K562 (cell line): ENCODE data around the gene HYI. TPM values are rescaled to one million over a fixed set of nuclear protein-coding genes. Genes with fewer than 3 reads are reported as not detected.

Experiments
- ATAC-seq: fragments of 200-7000 bp; cut with Tn5 transposase; 3 replicates; pipeline ENCODE4 v1.9.1; 2020; ENCODE audit warnings: moderate library complexity
- Bru-seq: library from RNA; stranded (reverse); fragments of 400-500 nt; gene quantifications from one replicate; lab custom pipeline; 2021; lab: Mats Ljungman, UMichigan
- BruChase-seq, 2 experiments: library from RNA; stranded (reverse); fragments of 400-500 nt; gene quantifications; one replicate each; lab custom pipeline; 2021; lab: Mats Ljungman, UMichigan
- BruUV-seq: library from RNA; stranded (reverse); fragments of 400-500 nt; replicated peaks from 2 replicates; lab custom pipeline; 2021; lab: Mats Ljungman, UMichigan
- CTCF ChIA-PET: fragments of 300-600 bp; formaldehyde crosslinking; extraction: SDS; loops from one replicate; lab custom pipeline; 2021; ENCODE audit warnings: low intra/inter-chr PET ratio; lab: Yijun Ruan, JAX
- POLR2A ChIA-PET: fragments of 300-600, 350-650 bp; sonication (Branson Sonifier 250); formaldehyde crosslinking; extraction: SDS; loops from one replicate; lab custom pipeline; 2021; ENCODE audit warnings: antibody characterized with exemption, inconsistent platforms; lab: Yijun Ruan, JAX
- DNase-seq, 4 experiments: peaks; one replicate each; pipeline versions ENCODE4 v3.0.0 to v3.0.0-alpha.2; 2011 to 2018; ENCODE audit warnings: low spot score in 3 of 4, mixed read lengths in 3 of 4; ENCODE audit errors: extremely low read depth in 1 of 4
- FAIRE-seq: peaks from 2 replicates; lab custom pipeline; 2011; peaks lifted over from hg19 to GRCh38; lab: Jason Lieb, UNC
- H2AFZ ChIP-seq: 2 replicates; pipeline ENCODE4 v1.6.0; 2011; ENCODE audit warnings: low read depth, low read length, control low read depth, inconsistent platforms
- H3K27ac ChIP-seq: fragments of 200-600 bp; 3 replicates; pipeline ENCODE4 v1.8.0; 2011; ENCODE audit warnings: low read depth, mild to moderate bottlenecking, control low read depth, inconsistent platforms, low read length, moderate library complexity, mixed read lengths; ENCODE audit errors: extremely low read depth
- H3K27me3 ChIP-seq, 2 experiments: fragments of 300-600 bp in 1 of 2; 2 replicates in 1 of 2; 3 replicates in 1 of 2; pipeline versions ENCODE4 v1.6.0 to v1.8.0; 2011; ENCODE audit warnings: inconsistent platforms in 2 of 2, low read length in 2 of 2, mild to moderate bottlenecking in 1 of 2, mixed read lengths in 1 of 2, moderate library complexity in 1 of 2; ENCODE audit not compliant: control insufficient read depth in 2 of 2, insufficient read depth in 2 of 2
- H3K36me3 ChIP-seq: fragments of 300-600 bp; 3 replicates; pipeline ENCODE4 v1.8.0; 2011; ENCODE audit warnings: mild to moderate bottlenecking, low read length, inconsistent platforms; ENCODE audit not compliant: control insufficient read depth, insufficient read depth
- H3K4me1 ChIP-seq, 2 experiments: fragments of 200-600 bp in 1 of 2; replicated peaks in 1 of 2; 2 replicates in 1 of 2; 3 replicates in 1 of 2; pipeline versions ENCODE4 v1.5.1 to v1.8.0; 2011; ENCODE audit warnings: inconsistent platforms in 2 of 2, low read length in 2 of 2, mild to moderate bottlenecking in 1 of 2, mixed read lengths in 1 of 2, moderate library complexity in 1 of 2; ENCODE audit not compliant: control insufficient read depth in 2 of 2, insufficient read depth in 2 of 2
- H3K4me2 ChIP-seq: 2 replicates; pipeline ENCODE4 v1.6.1; 2011; ENCODE audit warnings: low read length, control low read depth, inconsistent platforms, mixed read lengths; ENCODE audit not compliant: insufficient read depth
- H3K4me3 ChIP-seq: fragments of 200-600 bp; sonication (generic), shearing (Covaris generic); 2 replicates; pipeline ENCODE4 v1.5.1; 2016; ENCODE audit warnings: control low read depth, inconsistent platforms
- H3K79me2 ChIP-seq: fragments of 200-600 bp; 3 replicates; pipeline ENCODE4 v1.8.0; 2011; ENCODE audit warnings: low read length, inconsistent platforms; ENCODE audit not compliant: control insufficient read depth, insufficient read depth
- H3K9ac ChIP-seq, 2 experiments: 2 replicates each; pipeline versions ENCODE4 v1.6.0 to v1.6.1; 2011; ENCODE audit warnings: low read depth in 2 of 2, low read length in 2 of 2, control low read depth in 1 of 2, inconsistent platforms in 1 of 2, mild to moderate bottlenecking in 1 of 2, mixed read lengths in 1 of 2; ENCODE audit not compliant: insufficient read depth in 1 of 2
- H3K9me1 ChIP-seq: one replicate; pipeline ENCODE4 v1.6.0; 2011; ENCODE audit warnings: inconsistent platforms, mild to moderate bottlenecking, low read length, moderate library complexity; ENCODE audit not compliant: control insufficient read depth, insufficient read depth
- H3K9me3 ChIP-seq: replicated peaks from 2 replicates; pipeline ENCODE4 v1.5.1; 2011; ENCODE audit warnings: low read depth, low read length, inconsistent platforms; ENCODE audit not compliant: control insufficient read depth, insufficient read depth
- H4K20me1 ChIP-seq: replicated peaks from 2 replicates; pipeline ENCODE4 v1.6.1; 2011; ENCODE audit warnings: low read length, inconsistent platforms, mixed read lengths; ENCODE audit not compliant: control insufficient read depth, insufficient read depth
- ARNT ChIP-seq, 2 experiments: fragments of 450-650 bp; IDR thresholded peaks; 2 replicates each; pipeline ENCODE4 v1.6.1; 2016; ENCODE audit warnings: mild to moderate bottlenecking in 1 of 2
- CXXC5 ChIP-seq: fragments of 250-450 bp; sonication (Bioruptor Pico); IDR thresholded peaks from 2 replicates; pipeline ENCODE4 v1.8.0; 2022; ENCODE audit warnings: inconsistent platforms, mild to moderate bottlenecking, moderate library complexity
- HMG20A ChIP-seq: fragments of 450-650 bp; formaldehyde crosslinking; conservative IDR thresholded peaks from 2 replicates; pipeline ENCODE4 v1.4.0; 2020; ENCODE audit warnings: mild to moderate bottlenecking, mixed read lengths
- MIER1 ChIP-seq: fragments of 450-650 bp; IDR thresholded peaks from 2 replicates; pipeline ENCODE4 v1.6.1; 2016; ENCODE audit warnings: antibody characterized with exemption, mild to moderate bottlenecking, low read depth
- NR2C2 ChIP-seq, 2 experiments: fragments of 200-800 bp in 1 of 2; sonication (Bioruptor generic) in 1 of 2; sonication (generic) in 1 of 2; formaldehyde crosslinking in 1 of 2; IDR thresholded peaks; 2 replicates each; pipeline versions ENCODE4 v1.6.1 to v1.8.0; 2016 to 2022; ENCODE audit warnings: mild to moderate bottlenecking in 1 of 2, missing compliant biosample characterization in 1 of 2, missing genetic modification characterization in 1 of 2, missing genetic modification reagents in 1 of 2
- RBM25 ChIP-seq: fragments of 200-400 bp; formaldehyde crosslinking; IDR thresholded peaks from 2 replicates; pipeline ENCODE4 v1.6.1; 2018; ENCODE audit warnings: low read length, low read depth, moderate library complexity; ENCODE audit not compliant: severe bottlenecking
- USF2 ChIP-seq: sonication (generic); formaldehyde crosslinking; IDR thresholded peaks from 2 replicates; pipeline ENCODE4 v1.5.0; 2020; ENCODE audit warnings: missing genetic modification reagents
- ZC3H11A ChIP-seq: IDR thresholded peaks from 2 replicates; pipeline ENCODE4 v1.6.1; 2012; ENCODE audit warnings: low read depth, low read length, improper control_type of control experiment
- ZKSCAN3 ChIP-seq: fragments of 250-450 bp; sonication (Bioruptor Pico); IDR thresholded peaks from 2 replicates; pipeline ENCODE4 v1.4.0; 2020
- ZNF146 ChIP-seq: IDR thresholded peaks from one replicate; pipeline ENCODE4 v1.6.1; 2018; ENCODE audit warnings: missing compliant biosample characterization; ENCODE audit not compliant: unreplicated experiment
- ZNF280B ChIP-seq: fragments of 250-450 bp; sonication (Bioruptor Pico); IDR thresholded peaks from 2 replicates; pipeline ENCODE4 v1.5.1; 2021; ENCODE audit warnings: mild to moderate bottlenecking
- WGBS: fragments of 100-300 bp; shearing (Covaris generic); methylation state at CpG from one replicate; pipeline ENCODE4 v1.1.6; 2016; ENCODE audit warnings: low coverage, mixed read lengths; ENCODE audit not compliant: insufficient coverage; ENCODE audit errors: missing lambda C conversion rate; 5-methylcytosine and 5-hydroxymethylcytosine counted together
- in situ Hi-C: fragments of 300-500 bp; cut with MboI; formaldehyde crosslinking; loops from 4 replicates; pipeline ENCODE4 v1.15.0; 2018; ENCODE audit warnings: inconsistent platforms, mixed read lengths
- intact Hi-C: fragments of 100-400 bp; cut with micrococcal nuclease; formaldehyde crosslinking; loops from 2 replicates; pipeline ENCODE4 v1.14.2; 2022
- long read RNA-seq, 3 experiments: library from polyadenylated mRNA in 2 of 3; library from RNA in 1 of 3; unstranded in 2 of 3; stranded (forward) in 1 of 3; transcript quantifications; one replicate each; pipeline ENCODE4 v2.0.0, GENCODE V29; 2019 to 2022
- polyA minus RNA-seq, 3 experiments: library from RNA; depleted of rRNA, polyadenylated mRNA; stranded (reverse); fragments of >200 nt; gene quantifications; 2 replicates each; pipeline ENCODE4 v1.2.3, GENCODE V29; 2011
- polyA plus RNA-seq, 8 experiments: library from polyadenylated mRNA; depleted of rRNA in 4 of 8; stranded (reverse) in 5 of 8; unstranded in 3 of 8; fragments of >200 nt; fragmentation: Nextera tagmentation in 2 of 8; fragmentation: Illumina TruSeq in 1 of 8; extraction: Ambion mirVana in 2 of 8; extraction: Trizol in 1 of 8; gene quantifications; 2 replicates each; pipeline versions ENCODE4 v1.2.1 to v1.2.3, GENCODE V29; 2011 to 2014; ENCODE audit warnings: inconsistent platforms in 1 of 8, missing spikeins in 1 of 8
- total RNA-seq, 7 experiments: library from RNA; depleted of rRNA in 6 of 7; stranded (reverse); fragments of >200 nt in 6 of 7; fragmentation: Illumina TruSeq in 2 of 7; extraction: Trizol in 2 of 7; gene quantifications; 2 replicates each; pipeline versions ENCODE4 v1.2.1 to v1.2.3, GENCODE V29; 2011 to 2021; ENCODE audit warnings: low replicate concordance in 1 of 7

The HYI gene
- total RNA-seq (2011; cell fraction: chromatin; rRNA removed; ENCODE audit: low replicate concordance) = 2.6 and 4.9 TPM in 2 replicates
- total RNA-seq (2011; cell fraction: nucleolus; rRNA removed) = 1.4 and 2.0 TPM in 2 replicates
- total RNA-seq (2011; cell fraction: nucleoplasm; rRNA removed) = 2.6 and 3.3 TPM in 2 replicates
- total RNA-seq (2014; rRNA removed) = 3.2 and 3.6 TPM in 2 replicates
- total RNA-seq (2014; rRNA removed; fragmentation: Illumina TruSeq; extraction: Trizol) = 0.38 and 0.69 TPM in 2 replicates
- 1.7 and 1.8 TPM in 2 replicates for total RNA-seq (2015; rRNA removed; fragmentation: Illumina TruSeq; extraction: Trizol)
- total RNA-seq (2021) = 2.2 and 3.2 TPM in 2 replicates
- polyA plus RNA-seq (2011; rRNA removed) = 1.1 and 1.2 TPM in 2 replicates
- 1.3 and 1.5 TPM in 2 replicates for polyA plus RNA-seq (2011; cell fraction: cytosol; rRNA removed)
- 6.8 and 7.2 TPM in 2 replicates for polyA plus RNA-seq (2011; cell fraction: nucleus; rRNA removed)
- 10.1 and 18.1 TPM in 2 replicates for polyA plus RNA-seq (2012)
- polyA plus RNA-seq (2014; fragmentation: Illumina TruSeq; extraction: Trizol) = 0.35 and 1.1 TPM in 2 replicates
- polyA plus RNA-seq (2014; fragmentation: Nextera tagmentation; extraction: Ambion mirVana) = under 1 TPM in 1 of 2 experiments, not detected in 1; 0.04 TPM
- polyA plus RNA-seq (2014; rRNA removed) = 2.3 and 4.1 TPM in 2 replicates
- 0.32 and 0.84 TPM in 2 replicates for polyA minus RNA-seq (2011; rRNA and poly(A)+ RNA removed)
- polyA minus RNA-seq (2011; cell fraction: cytosol; rRNA and poly(A)+ RNA removed) = not detected in 2 replicates
- polyA minus RNA-seq (2011; cell fraction: nucleus; rRNA and poly(A)+ RNA removed) = 1.4 and 1.8 TPM in 2 replicates
- Bru-seq, nascent RNA = percentile 34 among the genes with signal in this experiment
- percentile 33 among the genes with signal in this experiment for BruChase-seq, experiment 1, labeled RNA remaining after a 2-hour chase
- percentile 36 among the genes with signal in this experiment for BruChase-seq, experiment 2, labeled RNA remaining after a 6-hour chase
- long read RNA-seq, experiment 1, partial matches to known transcripts = 1 of 2 reads
- long read RNA-seq, experiment 1, other reads (novel, unspliced or antisense) = 0 of 2 reads
- long read RNA-seq, experiment 2, partial matches to known transcripts = 0 of 2 reads
- long read RNA-seq, experiment 2, other reads (novel, unspliced or antisense) = 1 of 2 reads
- long read RNA-seq, experiment 3, partial matches to known transcripts = 0 of 1 reads
- long read RNA-seq, experiment 3, other reads (novel, unspliced or antisense) = 0 of 1 reads

- H3K4me3 ChIP-seq = no peak within 1 kb of the TSS
- ATAC-seq = peak; percentile 71
- no peaks in the 10 kb centered on the region for H3K9me1 ChIP-seq
- CTCF ChIA-PET = no interaction called here
- FAIRE-seq = peak; percentile 26
- no peaks in the 10 kb centered on the region; a peak in 1 of 5 replicates for H3K27me3 ChIP-seq
- H4K20me1 ChIP-seq = no peaks in the 10 kb centered on the region
- H3K4me1 ChIP-seq = peaks cover 0 to 16% of the 10 kb centered on the region in 2 experiments; a peak in 3 of 5 replicates
- WGBS = 60% methylated on average over 35 of the region's 87 CpGs
- no peaks in the 10 kb centered on the region for H3K9me3 ChIP-seq
- DNase-seq = peak; percentile 48 to 63 (median 52)
- no peaks in the 10 kb centered on the region for H3K79me2 ChIP-seq
- in situ Hi-C loops (no loop called here), intact Hi-C loops (no loop called here)
- H3K9ac ChIP-seq = peak within 1 kb of the TSS in 1 of 2 experiments; percentile 73; a peak in 2 of 4 replicates
- peaks cover 23% of the 10 kb centered on the region; the same call in 2 of the 3 replicates for H3K36me3 ChIP-seq
- POLR2A ChIA-PET = interaction anchor here (0.7 to 2.3 kb wide), 6 partner anchors 12 to 411 kb away, joined by 3 to 6 read pairs (median 4); partner anchors contain the start of gene KDM4A
- H3K27ac ChIP-seq = 0 out of 3 replicates have a peak within 1 kb of the TSS, but pooled peaks have one; percentile 7
- BruUV-seq = no TSS peak
- H3K4me2 ChIP-seq = peak within 1 kb of the TSS; percentile 27; the same call in 1 of the 2 replicates
- H2AFZ ChIP-seq = peak within 1 kb of the TSS; percentile 49
- TF ChIP-seq ZNF280B (CRISPR knock-in tag) = no peak
- TF ChIP-seq RBM25 = no peak
- no peak for TF ChIP-seq MIER1
- TF ChIP-seq ZC3H11A = no peak
- TF ChIP-seq NR2C2 (CRISPR knock-in tag; IDR thresholded peaks at IDR 0.05) = no peak
- peak; percentile 49 for TF ChIP-seq NR2C2 (tag; IDR thresholded peaks at IDR 0.05)
- TF ChIP-seq HMG20A (CRISPR knock-in tag) = no peak
- no peak for TF ChIP-seq ZNF146 (CRISPR knock-in tag)
- TF ChIP-seq ZKSCAN3 (CRISPR knock-in tag) = no peak
- TF ChIP-seq CXXC5 (CRISPR knock-in tag) = peak; percentile 18; the same call in 1 of the 2 replicates
- no peak for TF ChIP-seq ARNT (IDR thresholded peaks at IDR 0.05)
- 0 out of 2 replicates have a peak, but pooled peaks have one; percentile 28 for TF ChIP-seq USF2
Observed at GRCh38 chr1:43453442-43454269, at the start of gene HYI. Gene HYI, minus strand, starts transcription at chr1:43453931. Its CDS starts 138 bp downstream, at chr1:43453793.
